GM04503 (cell line): ENCODE data around the gene FBXL5.

ENCODE experiments used
- DNase-seq: peaks from one replicate; pipeline ENCODE4 v3.0.0-alpha.2; 2012; ENCODE audit warnings: low read depth

FBXL5 gene

DNA sequence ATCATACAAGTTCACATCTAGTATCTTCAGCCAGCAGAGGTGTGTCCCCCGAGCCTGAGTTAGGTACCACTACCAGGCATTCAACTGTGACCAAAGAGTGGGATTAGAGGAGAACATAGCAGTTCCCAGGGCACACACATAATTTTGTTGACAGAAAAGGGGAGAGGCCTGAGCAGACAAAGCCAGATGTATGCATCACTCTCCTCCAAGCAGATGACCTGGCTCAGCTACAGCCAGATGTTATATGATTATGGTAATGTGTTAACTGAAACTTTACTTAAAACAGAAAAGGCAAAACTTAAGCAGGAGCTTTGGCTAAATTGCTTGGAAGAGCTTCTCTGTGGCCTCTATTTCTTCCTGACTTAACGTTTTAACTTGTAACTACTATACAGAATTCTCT, 96.6 kb downstream of the FBXL5 start:
- DNase-seq, result no peak

DNA sequence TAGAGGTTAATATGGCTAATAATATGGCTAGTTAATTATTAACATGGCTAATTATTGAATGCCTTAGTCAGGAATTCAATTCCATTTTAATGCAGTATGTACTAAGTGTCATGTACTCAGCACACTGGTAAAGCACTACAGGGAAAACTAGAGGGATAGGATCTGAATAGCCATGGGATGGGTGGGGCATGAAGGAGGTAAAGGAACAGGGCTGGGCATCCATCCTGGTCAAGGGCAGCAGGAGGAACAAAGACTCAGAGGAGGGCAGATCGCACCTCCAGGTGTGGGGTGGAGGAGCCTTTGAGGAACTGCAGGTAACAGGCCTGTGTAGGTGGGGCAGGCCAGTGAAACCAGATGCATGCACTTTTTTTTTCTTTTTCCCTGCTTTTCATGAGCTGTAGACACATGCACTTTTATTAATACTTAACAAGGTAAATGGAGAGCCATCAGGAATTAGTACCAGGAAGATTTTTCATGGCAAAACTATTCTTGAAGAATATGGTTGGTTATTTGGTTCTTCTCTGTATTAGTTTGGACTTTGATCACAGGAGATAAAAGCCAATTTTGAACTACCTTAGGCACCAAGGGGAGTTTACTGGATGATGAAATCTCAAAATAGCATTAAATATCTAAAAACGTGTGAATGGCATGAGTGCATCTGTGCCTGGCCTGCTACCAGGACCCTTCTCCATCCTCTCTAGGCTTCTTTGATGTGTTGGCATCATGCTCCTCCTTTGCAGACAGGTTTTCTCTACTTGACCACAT, 97.2 kb downstream of the FBXL5 start:
- no peak for DNase-seq

DNA sequence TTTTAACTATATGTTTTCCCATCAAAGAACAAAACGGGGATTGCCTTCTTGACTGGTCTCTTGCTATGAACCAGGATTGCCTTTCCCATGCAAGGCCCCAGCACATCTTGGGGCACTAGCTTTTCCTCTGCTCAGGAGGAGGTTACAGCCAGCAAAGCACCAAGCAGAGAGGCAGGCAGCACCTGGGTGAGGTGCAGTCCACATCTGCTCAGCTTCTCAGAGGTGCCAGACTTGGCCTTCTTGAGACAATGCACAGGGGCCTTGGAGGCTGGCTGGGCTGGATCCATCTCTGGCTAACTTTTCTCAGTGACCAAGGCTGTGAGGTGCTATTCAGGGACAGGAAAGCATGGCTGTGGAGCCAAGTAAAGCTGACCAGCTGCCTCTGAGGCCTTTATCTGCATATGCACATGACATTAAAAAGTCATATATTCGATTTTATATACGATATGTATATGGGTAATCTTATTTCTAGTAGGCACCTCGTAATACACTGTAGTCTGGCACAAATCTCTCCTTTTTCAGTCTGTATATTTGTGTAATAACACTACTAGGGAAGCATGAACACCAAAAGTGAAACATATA, 98.6 kb downstream of the FBXL5 start:
- DNase-seq, result no peak
